Activated CD4-positive, alpha-beta T cell treated with anti-CD3 and anti-CD28 coated beads, Interleukin-2, amount 50 U/mL, for 4 hours (primary cell): ENCODE data around the gene U2SURP.
"Not testable (repeated sequence)": the region's sequence is repeated elsewhere in the genome, so short reads cannot be mapped to it uniquely, and the experiment has no call there.

ENCODE experiments used
- DNase-seq, 2 experiments: peaks; one replicate each; pipeline ENCODE4 v3.0.0-alpha.2; 2020

The U2SURP gene

GRCh38 chr3:143073541-143073940, 72.2 kb downstream of the U2SURP start:
- not testable (repeated sequence) for DNase-seq

DNA sequence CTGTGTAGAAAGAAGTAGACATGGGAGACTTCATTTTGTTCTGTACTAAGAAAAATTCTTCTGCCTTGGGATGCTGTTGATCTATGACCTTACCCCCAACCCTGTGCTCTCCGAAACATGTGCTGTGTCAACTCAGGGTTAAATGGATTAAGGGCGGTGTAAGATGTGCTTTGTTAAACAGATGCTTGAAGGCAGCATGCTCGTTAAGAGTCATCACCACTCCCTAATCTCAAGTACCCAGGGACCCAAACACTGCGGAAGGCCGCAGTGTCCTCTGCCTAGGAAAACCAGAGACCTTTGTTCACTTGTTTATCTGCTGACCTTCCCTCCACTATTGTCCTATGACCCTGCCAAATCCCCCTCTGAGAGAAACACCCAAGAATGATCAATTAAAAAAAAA, 72.6 kb downstream of the U2SURP start:
- DNase-seq = not testable (repeated sequence)

GRCh38 chr3:143078883-143079282, 77.5 kb downstream of the U2SURP start:
- no peak for DNase-seq

- no peak for DNase-seq
Measured at GRCh38 chr3:143080196-143080595, 78.8 kb downstream of the U2SURP start.

DNA sequence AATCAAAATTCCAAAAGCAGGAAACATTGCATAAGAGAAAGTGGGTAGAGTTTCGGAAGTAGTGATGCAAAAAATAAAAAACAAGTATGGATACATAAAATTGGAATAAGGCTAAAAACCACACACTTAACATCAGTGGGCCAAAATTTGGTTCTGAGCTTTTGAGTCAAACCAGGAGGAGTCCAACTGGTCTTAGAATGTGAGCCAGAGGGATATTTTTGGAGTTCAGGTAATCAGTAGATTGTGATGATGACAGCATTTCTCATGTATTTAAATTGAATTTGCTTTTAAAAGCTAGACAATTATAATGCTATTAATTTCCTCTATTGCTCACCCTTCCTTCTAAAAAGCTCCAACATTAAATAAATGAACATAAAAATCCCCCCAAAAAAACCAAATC, 80.0 kb downstream of the U2SURP start:
- DNase-seq = no peak

GRCh38 chr3:143081844-143082778, 80.7 kb downstream of the U2SURP start:
- no peak for DNase-seq

GRCh38 chr3:143083781-143084180, 82.4 kb downstream of the U2SURP start:
- no peak for DNase-seq

DNA sequence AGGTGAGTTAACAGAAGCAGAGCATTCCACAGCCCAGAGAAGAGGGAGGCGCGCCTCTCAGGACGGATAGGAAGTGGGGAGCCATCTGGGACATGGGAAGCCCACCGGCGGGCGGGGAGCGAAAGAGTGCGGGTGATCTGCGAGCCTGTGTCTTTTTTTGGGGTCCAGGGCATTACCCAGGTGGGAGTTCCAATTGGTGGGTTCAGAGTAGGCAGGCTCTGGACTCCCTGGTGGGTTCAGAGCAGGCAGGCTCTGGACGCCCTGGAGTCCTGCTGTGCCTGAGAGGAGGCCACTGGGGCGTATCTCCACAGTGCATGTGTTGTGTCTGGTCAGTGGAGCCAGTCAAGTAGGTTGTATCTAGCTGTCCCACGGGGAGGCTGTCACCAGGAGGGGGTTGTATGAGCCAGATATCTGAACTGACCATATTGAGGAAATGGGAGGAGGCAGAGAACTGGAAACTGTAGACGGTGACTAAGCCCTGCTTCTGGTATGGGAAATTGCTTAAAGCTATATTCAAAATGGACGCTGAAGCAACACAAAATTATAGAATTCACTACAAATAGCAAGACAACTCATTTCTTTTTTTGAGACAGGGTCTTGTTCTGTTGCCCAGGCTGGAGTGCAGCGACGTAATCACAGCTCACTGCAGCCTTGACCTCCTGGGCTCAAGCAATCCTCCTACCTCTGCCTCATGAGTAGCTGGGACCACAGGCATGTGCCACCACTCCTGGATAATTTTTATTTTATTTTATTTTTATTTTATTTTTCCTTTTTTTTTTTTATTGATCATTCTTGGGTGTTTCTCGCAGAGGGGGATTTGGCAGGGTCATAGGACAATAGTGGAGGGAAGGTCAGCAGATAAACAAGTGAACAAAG, 83.7 kb downstream of the U2SURP start:
- DNase-seq = no peak

GRCh38 chr3:143088835-143089234, 87.5 kb downstream of the U2SURP start:
- no peak for DNase-seq

- no peak for DNase-seq
Measured at GRCh38 chr3:143089965-143090364, 88.6 kb downstream of the U2SURP start.

DNA sequence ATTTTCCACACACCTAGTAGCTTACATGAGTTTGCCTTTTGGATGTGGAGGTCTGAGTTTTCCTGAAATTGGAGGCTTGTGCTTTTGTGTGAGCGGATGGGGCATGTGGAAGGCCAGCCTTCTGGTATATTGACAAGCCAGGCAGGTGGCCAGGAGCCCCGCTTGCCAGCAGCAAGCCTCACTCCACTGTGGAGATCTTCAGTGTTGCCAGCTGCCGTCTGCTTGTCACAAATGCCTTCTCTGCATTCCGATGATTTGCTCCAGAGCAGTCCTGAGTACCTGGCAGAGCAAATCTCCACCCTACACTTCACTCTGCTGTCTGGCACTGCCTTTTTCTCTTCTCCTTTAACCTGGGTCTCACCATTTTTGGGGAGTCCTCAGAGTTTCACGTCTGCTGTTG, 89.1 kb downstream of the U2SURP start:
- no peak for DNase-seq

DNA sequence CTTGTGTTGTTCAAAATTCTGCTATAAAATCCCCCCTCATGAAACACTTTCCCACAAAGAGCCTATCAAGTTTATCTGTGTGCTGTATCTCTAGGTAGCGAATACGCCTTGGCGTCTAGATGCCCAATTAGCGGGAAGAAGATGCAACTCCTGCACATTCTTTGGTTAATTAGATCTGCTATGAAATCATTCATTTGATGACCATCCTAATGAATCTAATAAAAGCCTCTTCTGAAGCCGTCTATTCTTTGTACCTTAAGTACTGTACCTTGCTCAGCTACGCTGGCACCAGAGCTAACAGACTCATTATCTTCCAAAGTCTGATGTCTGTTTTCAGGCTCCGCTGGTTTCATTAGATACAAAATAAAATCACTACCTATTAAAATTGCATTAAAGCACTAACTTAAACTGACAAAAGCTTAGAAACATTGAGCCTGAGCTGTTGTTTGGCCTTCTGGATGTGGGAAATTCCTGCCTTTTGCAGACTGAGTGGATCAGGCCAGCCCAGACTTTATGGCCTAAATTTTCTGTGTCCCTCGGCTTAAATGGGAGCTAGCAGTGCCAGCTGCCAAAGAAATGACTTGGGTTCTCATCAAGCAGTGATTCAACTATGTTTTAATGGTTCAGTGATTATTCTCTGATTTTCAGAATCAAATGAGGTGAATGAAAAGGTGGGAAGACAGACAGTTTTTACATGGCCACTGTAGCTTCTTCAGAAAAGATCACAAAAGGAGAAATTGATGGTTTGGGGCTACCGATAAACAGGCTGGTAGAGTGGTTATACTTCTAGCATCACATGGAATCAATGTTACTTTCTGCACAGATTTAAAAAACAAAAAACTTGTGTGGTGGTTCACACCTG, 89.8 kb downstream of the U2SURP start:
- DNase-seq = no peak

DNA sequence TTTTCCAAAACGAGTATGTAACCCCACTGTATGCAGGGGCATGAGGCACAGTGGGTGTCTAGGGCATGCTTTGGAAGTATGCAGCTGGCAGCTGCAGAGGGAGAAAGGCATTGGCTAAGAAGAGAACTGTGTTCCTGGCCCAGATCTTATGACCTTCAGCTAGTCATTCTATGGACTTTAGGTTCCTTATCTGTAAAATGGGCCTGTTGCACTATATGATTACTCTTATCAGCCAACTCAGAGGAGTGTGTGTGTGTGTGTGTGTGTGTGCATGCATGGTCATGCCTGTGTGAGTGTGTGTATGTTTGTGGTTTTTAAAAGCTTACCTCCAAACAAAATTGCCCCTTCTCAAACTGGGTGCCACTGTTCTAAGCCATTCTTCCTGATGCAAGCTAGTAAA, 90.8 kb downstream of the U2SURP start:
- no peak for DNase-seq

- no peak for DNase-seq
Measured at GRCh38 chr3:143095813-143096212, 94.4 kb downstream of the U2SURP start.

DNA sequence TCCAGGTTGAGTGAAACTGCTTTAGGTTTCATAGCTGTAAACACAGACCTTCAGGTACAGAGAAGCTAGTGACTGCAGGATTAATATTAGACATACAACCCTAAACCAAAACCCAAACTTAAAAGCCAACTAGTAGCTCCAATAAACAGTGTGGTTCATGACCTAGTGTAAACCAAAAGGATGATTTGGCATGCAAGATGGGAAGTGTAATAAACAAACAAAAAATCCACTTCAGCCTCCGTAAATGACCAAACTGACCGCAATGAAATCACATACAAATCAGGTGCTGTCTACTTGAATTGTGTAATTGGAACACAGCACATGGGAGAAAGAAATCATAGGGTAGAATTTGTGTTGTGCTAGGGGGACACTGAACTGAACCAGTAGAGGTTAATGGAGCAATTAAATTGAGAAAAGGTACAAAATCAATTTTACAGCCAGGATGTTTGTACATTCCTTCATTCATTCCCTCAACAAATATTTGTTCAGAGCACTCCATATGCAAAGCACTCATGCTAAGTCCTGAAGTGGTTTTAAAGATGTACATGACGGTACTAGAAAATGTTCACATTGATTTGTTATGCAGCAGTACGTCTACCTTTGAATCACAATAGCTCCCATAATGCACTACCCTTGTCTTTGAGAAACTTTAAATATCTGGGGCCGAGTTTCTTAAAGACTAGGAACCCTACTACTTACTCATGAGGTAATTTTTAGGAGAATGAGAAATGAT, 96.8 kb downstream of the U2SURP start:
- no peak for DNase-seq

DNA sequence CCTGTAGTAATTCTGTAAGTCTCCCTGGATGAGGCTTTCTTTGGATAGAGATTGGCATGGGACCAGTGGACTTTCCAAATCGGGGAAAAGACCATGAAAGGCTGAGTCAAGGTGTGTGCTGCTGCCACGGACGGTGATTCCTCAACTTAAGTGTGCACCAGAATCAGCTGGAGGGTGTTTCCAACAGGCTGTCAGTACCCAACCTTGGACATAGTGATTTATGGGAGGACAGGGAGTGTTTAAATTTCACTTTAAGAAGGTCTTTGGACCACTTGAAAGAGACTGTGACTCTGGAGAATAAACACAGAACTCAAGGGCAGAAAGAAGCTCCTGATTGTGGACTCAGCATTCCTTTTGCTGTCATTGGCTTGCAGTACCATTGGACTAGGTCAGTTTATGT, 97.8 kb downstream of the U2SURP start:
- no peak for DNase-seq

DNA sequence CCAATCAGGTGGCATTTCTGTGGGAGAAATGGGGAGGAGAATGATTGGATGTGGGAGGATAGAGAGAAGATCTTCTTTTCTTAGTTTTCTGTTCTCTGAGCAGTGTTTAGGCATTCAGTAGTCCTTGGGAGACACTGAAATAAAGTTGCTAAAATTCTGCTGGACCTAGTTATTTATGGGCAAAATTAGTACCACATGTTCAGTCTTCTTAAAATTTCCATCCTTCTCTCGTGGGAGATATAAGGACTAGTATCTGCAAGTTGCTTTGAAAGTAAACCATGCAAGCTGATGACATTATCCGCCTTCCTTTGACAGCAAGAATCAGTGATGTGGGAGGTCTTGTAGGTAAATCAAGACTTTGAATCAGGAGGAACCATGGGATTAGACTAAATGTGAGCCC, 98.3 kb downstream of the U2SURP start:
- DNase-seq = no peak

- no peak for DNase-seq
Measured at GRCh38 chr3:143100451-143100850, 99.1 kb downstream of the U2SURP start.

DNA sequence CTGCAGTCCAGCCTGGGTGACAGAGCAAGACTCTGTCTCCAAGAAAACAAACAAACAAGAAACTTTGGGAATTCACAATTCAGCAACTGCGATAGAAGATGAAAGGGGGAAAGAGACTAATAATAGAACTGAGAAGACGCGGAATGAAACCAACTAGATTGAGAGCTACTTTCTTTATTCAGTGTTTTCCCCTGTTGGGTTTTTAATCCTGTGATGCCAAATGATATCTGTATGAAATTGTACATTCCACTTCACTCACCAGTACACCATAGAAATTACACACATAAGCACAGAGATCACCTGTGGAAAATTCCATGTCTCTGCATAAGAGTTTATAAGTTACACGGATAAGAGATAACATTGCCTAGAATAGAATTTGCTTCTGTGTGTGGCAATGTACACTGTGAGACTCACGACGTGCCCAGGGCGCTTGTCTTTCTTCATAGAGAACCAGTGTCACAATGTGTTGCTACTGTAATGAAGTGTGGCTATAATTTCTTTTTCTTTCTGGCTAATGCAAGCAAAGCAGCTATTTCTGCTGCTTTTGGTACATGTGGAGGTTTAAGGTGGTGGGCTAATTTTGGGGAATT, 100.5 kb downstream of the U2SURP start:
- no peak for DNase-seq

DNA sequence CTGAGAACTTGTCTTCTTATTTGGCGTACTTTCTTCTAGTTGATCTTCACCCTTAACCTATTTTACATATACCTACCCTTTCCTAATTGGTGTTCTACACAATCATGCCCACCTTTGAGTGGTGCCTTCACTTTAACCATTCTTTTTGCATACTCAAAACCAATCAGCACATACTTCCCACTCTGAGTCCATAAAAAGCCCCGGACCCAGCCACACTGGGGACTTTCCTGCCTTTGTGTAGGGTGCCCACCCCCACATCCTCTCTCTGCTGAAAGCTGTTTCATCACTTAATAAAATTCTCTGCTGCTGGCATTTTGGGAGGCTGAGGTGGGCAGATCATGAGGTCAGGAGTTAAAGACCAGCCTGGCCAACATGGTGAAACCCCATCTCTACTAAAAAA, 102.3 kb downstream of the U2SURP start:
- no peak for DNase-seq

GRCh38 chr3:143105170-143105569, 103.8 kb downstream of the U2SURP start:
- DNase-seq = no peak

GRCh38 chr3:143109861-143110260, 108.5 kb downstream of the U2SURP start:
- no peak for DNase-seq
